ENCODE results near the gene ATP11A. TPM values are rescaled to one million over a fixed set of nuclear protein-coding genes. Genes with fewer than 3 reads are reported as not detected.
"Not testable (repeated sequence)": the region's sequence is repeated elsewhere in the genome, so short reads cannot be mapped to it uniquely, and the experiment has no call there.

The ATP11A gene
- total RNA-seq, 1 experiment from 2014 or later: 41.2 TPM

DNA sequence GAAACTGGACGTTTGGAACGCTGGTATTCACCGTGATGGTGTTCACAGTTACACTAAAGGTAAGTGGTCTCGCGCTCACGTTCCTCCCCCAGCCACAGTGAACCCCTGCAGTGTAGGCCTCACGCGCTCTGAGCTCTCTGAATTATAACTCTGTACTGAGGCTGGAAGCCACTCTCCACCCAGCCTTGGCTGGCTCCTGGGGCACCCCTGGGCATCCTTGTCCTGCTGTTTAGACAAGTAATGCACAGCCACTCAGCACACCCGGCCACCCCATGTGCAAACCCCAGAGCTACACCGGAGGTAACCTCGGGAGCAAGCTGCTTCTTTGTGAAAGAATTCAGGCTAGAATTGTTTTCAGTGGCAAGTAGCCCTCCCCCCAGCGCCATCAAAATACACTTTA, 181.9 kb downstream of the ATP11A start:
- Mint-ChIP-seq H3K27me3 (ENCODE audit: insufficient read depth, unreplicated experiment) (no peaks in the 10 kb centered on the region), H3K4me1 (ENCODE audit: insufficient read depth, unreplicated experiment) (peaks cover 10% of the 10 kb centered on the region), H3K27ac (ENCODE audit: low read depth, unreplicated experiment) (no peak overlapping the region), H3K4me3 (ENCODE audit: unreplicated experiment) (no peak overlapping the region), H3K9me3 (ENCODE audit: unreplicated experiment) (no peaks in the 10 kb centered on the region), H3K36me3 (ENCODE audit: insufficient read depth, unreplicated experiment) (peaks cover 5% of the 10 kb centered on the region)
- no peak for DNase-seq (ENCODE audit: unreplicated experiment)
- intact Hi-C loops (cut with micrococcal nuclease): loop anchor here (5.0 to 10.0 kb wide), 2 partner anchors 359 to 1397 kb away; no protein-coding TSS in a partner anchor
- CTCF ChIA-PET: interaction anchor here (0.6 kb wide), 1 partner anchor 10 kb away, joined by 3 read pairs; no protein-coding TSS in a partner anchor
- TF ChIP-seq CTCF (IDR thresholded peaks at IDR 0.05; ENCODE audit: unreplicated experiment): no peak
- POLR2A ChIA-PET: no interaction called here
- BruUV-seq (replicated peaks): no TSS peak

GRCh38 chr13:112872657-112873631, 183.1 kb downstream of the ATP11A start:
- BruUV-seq (replicated peaks): TSS peak; percentile 51

DNA sequence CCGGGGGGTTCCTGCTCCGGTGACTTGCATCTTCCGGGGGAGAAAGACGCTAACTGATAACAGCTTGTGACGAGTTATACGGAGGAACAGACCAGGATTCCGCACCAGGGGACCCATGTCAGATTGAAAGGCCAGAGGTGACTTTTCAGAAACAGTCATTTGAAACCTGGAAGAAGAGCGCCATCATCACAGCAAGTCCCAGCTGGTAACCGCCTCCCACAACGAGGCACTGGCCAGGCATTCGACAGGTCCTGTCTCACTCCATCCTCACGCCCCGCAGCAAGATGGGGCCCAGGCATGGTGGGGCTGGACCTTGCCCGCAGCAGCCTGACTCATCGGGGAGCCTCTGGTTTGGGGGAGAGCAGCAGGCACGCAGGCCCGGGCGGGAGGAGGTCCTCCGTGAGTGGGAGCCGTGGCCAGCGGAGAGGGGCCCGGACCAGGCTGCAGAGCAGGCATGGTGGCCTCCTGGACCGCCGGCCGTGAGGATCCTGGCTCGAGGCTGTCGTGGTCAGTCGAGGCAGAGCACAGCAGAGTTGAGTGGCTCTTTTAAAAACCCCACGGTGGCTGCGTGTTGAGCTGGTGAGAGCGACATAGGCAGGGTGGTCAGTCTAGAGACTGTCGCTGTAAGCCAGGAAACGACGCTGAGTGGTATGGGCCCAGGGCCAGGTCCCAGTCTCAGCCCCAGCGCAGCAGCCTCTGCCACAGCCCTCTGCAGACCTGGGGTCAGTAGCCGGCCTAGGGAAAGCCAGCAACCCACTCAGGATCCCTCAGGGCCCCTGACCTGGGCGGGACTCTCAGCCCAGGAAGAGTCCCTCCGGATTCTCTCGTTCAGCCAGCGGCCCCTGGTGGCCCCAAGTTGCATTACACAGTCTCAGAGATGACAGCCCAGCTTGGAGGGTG, 184.3 kb downstream of the ATP11A start:
- Mint-ChIP-seq H3K27ac (ENCODE audit: low read depth, unreplicated experiment) (no peak overlapping the region), H3K9me3 (ENCODE audit: unreplicated experiment) (no peaks in the 10 kb centered on the region), H3K4me3 (ENCODE audit: unreplicated experiment) (no peak overlapping the region), H3K4me1 (ENCODE audit: insufficient read depth, unreplicated experiment) (peaks cover 10% of the 10 kb centered on the region), H3K27me3 (ENCODE audit: insufficient read depth, unreplicated experiment) (no peaks in the 10 kb centered on the region), H3K36me3 (ENCODE audit: insufficient read depth, unreplicated experiment) (no peaks in the 10 kb centered on the region)
- intact Hi-C loops (cut with micrococcal nuclease): loop anchor here (1.0 to 10.0 kb wide), 5 partner anchors 163 to 1399 kb away; partner anchors contain the start of gene ATP11A
- BruUV-seq (replicated peaks): no TSS peak
- CTCF ChIA-PET: interaction anchor here (0.5 to 1.3 kb wide), 14 partner anchors 12 to 1402 kb away, joined by 3 to 5 read pairs (median 3); no protein-coding TSS in a partner anchor
- DNase-seq (ENCODE audit: unreplicated experiment): peak; percentile 70
- POLR2A ChIA-PET: interaction anchor here (0.7 kb wide), 1 partner anchor 13 kb away, joined by 3 read pairs; no protein-coding TSS in a partner anchor
- TF ChIP-seq CTCF (IDR thresholded peaks at IDR 0.05; ENCODE audit: unreplicated experiment): peak; percentile 88

More at GRCh38 chr13:112872657-112873631, 183.1 kb downstream of the ATP11A start:
- H3K4me1 Mint-ChIP-seq (ENCODE audit: insufficient read depth, unreplicated experiment); H3K27me3 Mint-ChIP-seq (ENCODE audit: insufficient read depth, unreplicated experiment); H3K36me3 Mint-ChIP-seq (ENCODE audit: insufficient read depth, unreplicated experiment); H3K4me3 Mint-ChIP-seq (ENCODE audit: unreplicated experiment); POLR2A ChIA-PET; H3K27ac Mint-ChIP-seq (ENCODE audit: low read depth, unreplicated experiment); H3K9me3 Mint-ChIP-seq (ENCODE audit: unreplicated experiment): not testable (repeated sequence)
- CTCF ChIA-PET: interaction anchor here (0.6 to 0.7 kb wide), 4 partner anchors 39 to 1400 kb away, joined by 3 to 4 read pairs (median 3); no protein-coding TSS in a partner anchor
- DNase-seq (ENCODE audit: unreplicated experiment): peak; percentile 70
- intact Hi-C loops (cut with micrococcal nuclease): loop anchor here (5.0 to 10.0 kb wide), 2 partner anchors 361 to 1398 kb away; no protein-coding TSS in a partner anchor

GRCh38 chr13:112874751-112875300, 185.0 kb downstream of the ATP11A start:
- TF ChIP-seq CTCF (IDR thresholded peaks at IDR 0.05; ENCODE audit: unreplicated experiment): no peak
- Mint-ChIP-seq H3K9me3 (ENCODE audit: unreplicated experiment) (no peaks in the 10 kb centered on the region), H3K27ac (ENCODE audit: low read depth, unreplicated experiment) (no peak overlapping the region), H3K4me3 (ENCODE audit: unreplicated experiment) (no peak overlapping the region), H3K27me3 (ENCODE audit: insufficient read depth, unreplicated experiment) (no peaks in the 10 kb centered on the region), H3K4me1 (ENCODE audit: insufficient read depth, unreplicated experiment) (peaks cover 10% of the 10 kb centered on the region), H3K36me3 (ENCODE audit: insufficient read depth, unreplicated experiment) (no peaks in the 10 kb centered on the region)
- BruUV-seq (replicated peaks): no TSS peak
- no peak for DNase-seq (ENCODE audit: unreplicated experiment)
- intact Hi-C loops (cut with micrococcal nuclease): loop anchor here (1.0 to 10.0 kb wide), 5 partner anchors 164 to 1400 kb away; partner anchors contain the start of gene ATP11A
- ChIA-PET POLR2A (interaction anchor here (0.7 kb wide), 1 partner anchor 12 kb away, joined by 3 read pairs; no protein-coding TSS in a partner anchor), CTCF (interaction anchor here (0.5 to 1.3 kb wide), 11 partner anchors 12 to 1401 kb away, joined by 3 to 5 read pairs (median 3); no protein-coding TSS in a partner anchor)

Measured in MCF 10A (cell line).